Raji (cell line): Measurements from ENCODE around the gene LAIR2.

ENCODE experiments used
- POLR2A ChIP-seq: IDR thresholded peaks from 2 replicates; pipeline ENCODE4 v1.6.1; 2011; ENCODE audit warnings: low read depth, low read length, control low read depth; ENCODE audit not compliant: insufficient read depth

The LAIR2 gene

DNA sequence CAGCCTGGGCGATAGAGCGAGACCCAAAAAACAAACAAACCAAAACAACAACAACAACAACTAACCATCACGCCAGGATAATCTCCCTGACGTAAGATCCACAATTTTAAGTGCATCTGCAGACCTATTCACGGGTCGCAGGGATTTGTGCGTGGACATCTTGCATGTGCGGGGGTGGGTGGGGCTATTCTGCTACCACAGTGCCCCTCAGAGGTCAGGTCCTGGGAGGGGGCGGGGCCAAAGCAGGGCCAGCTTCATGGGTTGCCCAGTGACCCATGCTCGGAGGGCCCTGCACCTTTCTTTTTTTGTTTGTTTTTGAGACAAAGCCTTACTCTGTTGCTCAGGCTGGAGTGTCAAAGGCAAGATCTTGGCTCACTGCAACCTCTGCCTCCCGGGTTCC, 26.9 kb upstream of the LAIR2 start:
- TF ChIP-seq POLR2A: no peak

DNA sequence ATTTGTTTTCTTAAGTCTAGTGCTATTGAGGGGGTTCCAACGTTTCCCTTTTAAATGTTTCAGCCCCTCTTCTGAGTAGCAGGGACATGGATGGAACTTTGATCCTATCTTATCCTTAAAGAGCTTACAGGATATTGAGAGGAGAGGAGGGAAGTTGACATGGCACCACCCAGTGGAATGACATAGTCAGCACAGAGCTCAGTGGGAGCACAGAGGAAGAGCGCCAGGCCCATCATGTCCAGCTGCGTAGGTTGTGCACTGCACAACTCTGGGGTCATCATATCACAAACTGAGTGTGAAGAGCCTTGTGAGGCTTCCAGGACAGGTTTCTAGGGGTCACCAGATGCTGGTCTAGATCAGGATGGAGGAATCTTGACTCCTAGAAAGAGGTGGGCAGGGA, 25.0 kb upstream of the LAIR2 start:
- TF ChIP-seq POLR2A: no peak

- TF ChIP-seq POLR2A: no peak
Observed at GRCh38 chr19:54478677-54479266, 23.9 kb upstream of the LAIR2 start.

DNA sequence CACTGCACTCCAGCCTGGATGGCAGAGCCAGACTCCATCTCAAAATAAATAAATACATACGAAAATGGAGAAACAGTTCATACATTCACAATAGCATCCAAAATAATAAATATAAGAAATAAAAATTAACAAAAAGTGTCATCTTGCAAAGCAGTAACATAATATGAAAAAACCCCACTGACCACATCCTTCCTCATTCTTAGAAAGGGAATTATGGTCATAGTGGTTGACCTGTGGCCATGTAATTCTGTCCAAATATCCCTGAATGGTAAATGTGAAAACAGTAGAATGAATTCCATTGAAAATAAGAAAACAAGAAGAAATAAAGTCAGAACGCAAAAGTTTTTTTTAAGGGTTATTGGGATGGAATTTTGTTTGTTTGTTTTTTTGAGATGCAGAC, 22.6 kb upstream of the LAIR2 start:
- no peak for TF ChIP-seq POLR2A

- TF ChIP-seq POLR2A: no peak
Observed at GRCh38 chr19:54481326-54481930, 21.2 kb upstream of the LAIR2 start.

GRCh38 chr19:54482889-54483288, 19.7 kb upstream of the LAIR2 start:
- no peak for TF ChIP-seq POLR2A

GRCh38 chr19:54484451-54484850, 18.2 kb upstream of the LAIR2 start:
- no peak for TF ChIP-seq POLR2A

DNA sequence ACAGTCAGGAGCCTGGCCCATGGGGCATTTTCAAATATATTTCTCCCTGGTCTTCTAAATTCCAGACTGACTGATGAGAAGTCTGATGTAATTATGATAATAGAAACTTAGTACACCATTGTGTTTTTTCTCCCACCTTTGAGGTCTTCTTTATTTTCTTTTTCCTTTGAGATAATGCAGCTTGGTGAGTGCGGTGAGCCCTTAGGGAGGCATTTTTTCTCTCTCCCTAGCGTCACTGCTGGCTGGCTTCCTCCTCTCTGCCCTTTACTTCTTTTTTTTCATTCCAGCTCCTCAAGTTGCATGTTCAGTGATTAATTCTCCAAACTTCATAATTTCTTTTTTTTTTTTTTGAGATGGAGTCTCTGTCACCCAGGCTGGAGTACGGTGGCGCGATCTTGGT, 16.8 kb upstream of the LAIR2 start:
- TF ChIP-seq POLR2A: no peak

DNA sequence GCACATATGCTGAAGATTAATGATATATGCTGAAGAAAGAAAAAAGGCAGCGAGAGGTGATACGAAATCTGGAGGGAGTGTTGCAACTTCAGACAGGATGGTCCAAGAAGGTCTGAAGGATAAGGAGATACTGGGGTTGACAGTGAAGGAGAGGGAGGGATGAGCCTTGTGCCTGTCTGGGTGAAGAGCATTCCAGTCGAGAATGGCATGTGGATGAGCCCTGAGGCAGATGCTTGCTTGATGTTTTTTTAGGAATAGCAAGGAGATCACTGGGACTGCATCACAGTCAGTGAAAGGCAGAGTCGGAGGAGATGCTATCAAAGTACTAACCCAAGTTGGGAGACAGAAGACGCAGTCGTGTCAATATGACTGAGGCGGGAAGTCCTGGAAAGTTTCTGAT, 13.3 kb upstream of the LAIR2 start:
- TF ChIP-seq POLR2A: no peak

DNA sequence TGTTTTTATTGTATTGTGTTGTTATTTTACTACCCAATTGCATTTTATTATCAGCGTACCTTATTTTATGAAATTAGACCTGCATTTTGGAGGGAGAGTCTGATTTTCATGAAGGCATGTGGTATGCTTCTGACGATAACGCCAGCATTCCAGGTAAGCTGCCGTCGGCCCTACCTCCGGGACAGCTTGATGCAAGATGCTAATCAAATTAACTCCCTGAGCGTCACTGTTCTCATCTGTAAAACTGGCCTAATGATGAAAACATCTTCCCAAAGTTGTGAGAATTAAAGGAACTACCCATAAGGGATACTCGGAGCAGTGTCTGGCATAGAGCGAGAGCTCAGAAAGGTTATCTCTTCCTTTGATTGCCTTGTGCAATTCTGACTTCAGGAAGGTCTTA, 12.9 kb upstream of the LAIR2 start:
- TF ChIP-seq POLR2A: no peak

DNA sequence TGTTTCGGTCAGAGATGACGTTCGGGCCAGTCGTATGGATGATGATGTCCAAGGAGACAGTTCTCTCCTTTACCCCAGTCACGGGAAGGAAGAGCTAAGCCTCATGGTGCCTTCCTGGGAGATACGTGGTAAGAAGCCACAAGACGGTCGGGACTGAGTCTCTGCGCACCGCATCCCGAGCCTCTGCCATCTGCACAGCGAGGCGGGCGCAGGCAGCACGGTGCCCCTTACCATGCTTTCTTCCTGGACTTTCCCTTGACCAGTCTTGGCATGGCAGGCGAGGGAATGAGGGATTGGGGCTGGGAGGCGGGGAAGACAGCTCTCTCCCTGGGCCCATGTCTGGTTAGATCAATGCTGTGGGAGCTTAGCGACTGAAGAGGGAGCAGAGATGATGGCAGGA, 10.1 kb upstream of the LAIR2 start:
- TF ChIP-seq POLR2A: no peak

GRCh38 chr19:54493967-54494585, 8.6 kb upstream of the LAIR2 start:
- no peak for TF ChIP-seq POLR2A

- no peak for TF ChIP-seq POLR2A
Observed at GRCh38 chr19:54506079-54506478, 3.4 kb downstream of the LAIR2 start.

DNA sequence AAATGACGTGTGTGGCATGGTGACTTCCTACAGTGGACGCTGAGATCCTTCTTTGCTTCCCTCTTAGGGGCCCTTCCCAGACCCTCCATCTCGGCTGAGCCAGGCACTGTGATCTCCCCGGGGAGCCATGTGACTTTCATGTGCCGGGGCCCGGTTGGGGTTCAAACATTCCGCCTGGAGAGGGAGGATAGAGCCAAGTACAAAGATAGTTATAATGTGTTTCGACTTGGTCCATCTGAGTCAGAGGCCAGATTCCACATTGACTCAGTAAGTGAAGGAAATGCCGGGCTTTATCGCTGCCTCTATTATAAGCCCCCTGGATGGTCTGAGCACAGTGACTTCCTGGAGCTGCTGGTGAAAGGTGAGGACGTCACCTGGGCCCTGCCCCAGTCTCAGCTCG, 5.2 kb downstream of the LAIR2 start:
- TF ChIP-seq POLR2A: no peak

DNA sequence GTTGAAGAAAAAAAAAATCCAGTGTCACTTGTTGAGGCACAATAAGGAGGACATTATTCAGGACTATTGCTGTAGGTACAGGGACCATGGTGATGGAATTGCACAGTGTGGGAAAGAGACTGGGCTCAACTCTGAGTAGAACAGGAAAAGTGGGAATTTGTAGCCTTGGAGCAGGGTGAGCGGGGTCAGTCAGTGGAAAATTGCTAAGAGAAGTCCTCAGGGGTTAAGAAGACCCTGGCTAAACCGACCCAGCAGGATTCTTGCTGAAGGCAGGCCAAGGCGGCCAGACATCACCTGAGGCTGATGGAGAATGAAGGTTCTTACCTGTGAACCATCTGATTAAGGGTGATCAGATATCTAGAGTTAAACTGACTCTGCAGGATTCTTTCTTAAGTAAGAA, 12.5 kb downstream of the LAIR2 start:
- no peak for TF ChIP-seq POLR2A

- no peak for TF ChIP-seq POLR2A
Observed at GRCh38 chr19:54517483-54517882, 14.9 kb downstream of the LAIR2 start.

GRCh38 chr19:54518844-54519243, 16.2 kb downstream of the LAIR2 start:
- TF ChIP-seq POLR2A: no peak
